Stimulated activated CD4-positive, alpha-beta T cell treated with anti-CD3 and anti-CD28 coated beads, Interleukin-2, amount 100 ng/mL, for 24 hours (primary cell): ENCODE results near the gene PRMT2.

Experiments
- DNase-seq, 2 donors: peaks; one replicate each; pipeline ENCODE4 v3.0.0-alpha.2; 2020

Gene PRMT2

DNA sequence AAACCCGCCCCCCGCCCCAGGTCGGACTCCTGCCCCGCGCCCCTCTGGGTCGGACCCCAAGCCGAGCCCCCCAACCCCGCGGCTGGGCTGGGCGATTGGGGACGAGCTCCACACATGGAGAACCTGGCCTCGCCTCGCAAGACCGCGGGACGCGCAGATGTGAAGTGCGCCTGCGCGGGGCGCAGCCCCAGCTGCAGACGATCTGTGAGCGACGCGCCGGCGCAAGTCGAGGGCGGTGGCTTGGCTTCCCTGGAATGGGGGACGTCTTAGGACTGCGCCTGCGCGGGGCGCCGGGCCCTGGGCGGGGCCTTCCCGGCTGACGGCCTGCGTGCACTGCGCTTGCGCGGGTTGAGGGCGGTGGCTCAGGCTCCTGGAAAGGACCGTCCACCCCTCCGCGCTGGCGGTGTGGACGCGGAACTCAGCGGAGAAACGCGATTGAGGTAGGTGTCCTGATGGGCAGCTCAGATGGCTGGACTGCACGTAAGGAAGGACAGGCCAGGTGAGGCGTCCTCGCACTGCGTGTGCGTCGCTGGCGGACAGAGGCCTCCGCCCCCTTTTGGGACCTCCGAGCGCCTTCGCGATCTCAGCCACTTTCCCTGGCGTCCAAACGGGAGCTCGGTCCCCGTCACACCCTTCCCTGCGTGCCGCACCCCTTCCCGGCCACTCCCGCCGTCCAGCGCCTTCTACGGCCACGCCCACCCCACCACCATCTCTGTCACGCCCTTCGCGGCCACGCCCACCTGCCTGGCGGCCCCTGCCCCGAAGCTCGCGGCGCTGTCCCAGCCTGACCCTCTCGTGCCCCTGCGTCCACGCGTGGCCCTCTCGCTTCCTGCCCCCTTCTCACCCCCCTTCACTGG lies at the start of gene PRMT2:
TSS of gene PRMT2 (plus strand) at position 351 of the 857 bp plus-strand sequence. CDS start 1,278 bp downstream, outside the sequence.
- DNase-seq = peak; percentile 96 to 97

- no peak for DNase-seq
These were observed 41.2 kb upstream of the PRMT2 start for GRCh38 chr21:46594276-46594675.

- DNase-seq = no peak
These were observed 39.3 kb upstream of the PRMT2 start for GRCh38 chr21:46596201-46596600.

DNA sequence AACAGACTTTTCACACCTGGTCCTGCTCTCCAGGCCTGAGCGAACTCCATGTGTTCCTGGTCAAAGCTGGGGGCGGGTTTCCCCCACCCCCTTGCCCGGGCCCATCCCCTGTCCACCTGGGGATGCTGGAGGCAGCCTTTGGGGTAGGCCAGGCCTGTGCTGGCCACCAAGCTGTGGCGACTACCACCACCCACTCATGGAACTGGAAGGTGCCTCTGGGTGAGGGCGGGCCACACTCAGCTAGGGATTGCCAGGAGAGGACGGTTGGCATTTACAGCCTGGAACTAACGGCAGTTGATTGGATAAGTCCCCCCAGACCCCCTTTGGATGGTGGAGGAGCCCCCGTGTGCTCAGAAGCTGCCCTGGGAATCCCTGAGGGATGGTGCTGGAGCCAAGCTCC lies 38.4 kb upstream of the PRMT2 start:
- DNase-seq = no peak

DNA sequence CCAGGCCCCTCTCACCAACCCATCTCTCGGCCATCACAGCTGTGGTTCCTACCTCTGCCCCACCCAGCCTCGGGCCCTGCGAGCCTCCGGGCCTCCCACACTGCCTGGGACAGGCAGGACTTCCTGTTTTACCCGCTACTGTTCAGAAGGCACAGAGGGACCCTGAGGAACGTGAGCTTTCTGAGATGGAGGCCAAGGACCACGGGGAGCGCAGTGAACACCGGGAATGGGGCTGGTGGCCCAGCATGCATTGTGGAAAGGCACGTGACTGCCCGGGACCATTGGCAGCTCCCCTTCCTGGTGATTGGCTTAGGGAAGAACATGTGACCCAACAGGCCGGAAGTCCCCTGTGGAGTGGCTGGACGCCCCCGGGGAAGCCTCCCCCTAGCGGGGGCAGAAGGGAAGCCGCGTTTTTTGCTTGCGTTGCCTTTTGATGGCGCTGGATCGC lies 37.6 kb upstream of the PRMT2 start:
- DNase-seq = no peak

GRCh38 chr21:46598581-46599572 lies 36.6 kb upstream of the PRMT2 start:
- no peak for DNase-seq

- no peak for DNase-seq
These were observed 35.2 kb upstream of the PRMT2 start for GRCh38 chr21:46600305-46600704.

- DNase-seq = no peak
These were observed 34.5 kb upstream of the PRMT2 start for GRCh38 chr21:46600978-46601377.

DNA sequence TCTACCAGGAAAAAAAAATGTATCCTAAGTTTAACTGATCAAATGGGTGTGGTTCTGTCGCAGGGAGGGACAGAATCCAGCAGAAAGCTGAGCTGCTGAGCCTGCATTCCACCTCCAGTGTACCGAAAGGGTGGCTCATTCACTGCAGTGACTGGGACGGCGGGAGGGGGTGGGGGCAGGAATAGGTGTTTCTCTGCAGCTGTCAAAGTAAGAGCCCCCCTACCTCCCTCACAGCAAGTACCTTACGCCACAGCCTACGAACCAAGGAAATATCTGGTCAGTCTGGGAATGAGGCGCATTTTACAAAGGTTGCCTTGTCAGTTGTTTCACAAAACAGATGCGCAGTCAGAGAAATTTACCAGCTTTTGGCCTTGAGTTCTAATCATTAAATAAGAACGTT lies 32.2 kb upstream of the PRMT2 start:
- DNase-seq = no peak

GRCh38 chr21:46604329-46604974 lies 31.0 kb upstream of the PRMT2 start:
- DNase-seq = no peak

- DNase-seq = no peak
These were observed 30.3 kb upstream of the PRMT2 start, which contains the start of gene S100B for GRCh38 chr21:46604975-46605766. S100B (minus strand) TSS chr21:46605082; CDS start chr21:46602415, 2,667 bp downstream.

GRCh38 chr21:46605767-46606426 lies 29.6 kb upstream of the PRMT2 start:
- peak; percentile 25 to 39 for DNase-seq

GRCh38 chr21:46606427-46606813 lies 29.1 kb upstream of the PRMT2 start:
- no peak for DNase-seq

DNA sequence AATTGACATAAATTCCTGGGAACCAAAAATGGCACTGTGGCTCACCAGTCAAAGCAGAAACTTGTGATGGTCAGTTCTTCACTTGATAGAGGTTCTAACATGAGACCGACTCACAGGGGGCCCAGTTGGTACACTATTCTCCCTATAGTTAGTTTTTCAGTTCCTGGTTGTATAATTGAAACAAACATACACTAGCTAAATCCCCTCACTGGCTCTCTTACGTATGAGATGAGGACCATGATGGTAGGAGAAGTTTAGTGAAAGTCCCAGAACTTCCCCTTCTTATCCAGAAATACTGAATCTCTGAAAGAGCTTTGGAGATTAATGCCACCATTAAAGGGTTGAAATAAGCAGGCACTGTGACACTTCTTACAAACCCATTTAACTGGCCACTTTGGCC lies 27.8 kb upstream of the PRMT2 start:
- no peak for DNase-seq

GRCh38 chr21:46608672-46609111 lies 26.8 kb upstream of the PRMT2 start:
- DNase-seq = no peak

DNA sequence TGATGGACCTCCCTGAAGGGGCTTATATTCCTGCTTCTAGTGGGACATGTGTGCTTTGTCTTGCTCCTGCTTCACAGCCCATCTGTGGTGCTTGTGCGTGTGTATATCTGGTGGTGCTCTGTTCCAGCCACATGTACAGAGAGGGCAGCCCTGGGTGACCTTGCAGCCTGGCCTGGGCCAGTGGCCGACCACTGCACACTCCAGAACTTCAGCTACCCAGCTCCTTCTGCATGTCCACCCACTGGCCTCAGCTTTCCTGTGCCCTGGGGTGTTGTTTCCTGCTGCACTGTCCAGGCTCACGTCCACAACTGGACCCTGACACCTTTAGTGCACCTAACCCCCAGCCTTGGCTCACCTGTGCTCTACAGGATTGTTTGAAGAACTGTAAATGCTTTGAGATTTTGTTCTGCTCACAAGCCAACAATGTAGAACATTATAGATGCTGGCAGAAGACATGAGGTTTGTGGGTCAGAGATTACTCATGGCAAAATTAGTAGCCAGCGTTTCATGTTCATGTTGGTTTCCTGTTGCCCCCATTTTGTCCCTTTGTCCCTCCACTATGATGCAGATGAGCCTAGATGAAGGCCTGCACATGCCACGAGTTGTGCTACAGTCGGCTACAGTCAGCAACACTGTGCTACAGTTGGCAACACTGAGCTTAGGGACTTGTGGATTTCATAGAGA lies 25.3 kb upstream of the PRMT2 start:
- DNase-seq = no peak

GRCh38 chr21:46613391-46613790 lies 22.1 kb upstream of the PRMT2 start:
- no peak for DNase-seq

GRCh38 chr21:46616050-46616449 lies 19.4 kb upstream of the PRMT2 start:
- DNase-seq = no peak

DNA sequence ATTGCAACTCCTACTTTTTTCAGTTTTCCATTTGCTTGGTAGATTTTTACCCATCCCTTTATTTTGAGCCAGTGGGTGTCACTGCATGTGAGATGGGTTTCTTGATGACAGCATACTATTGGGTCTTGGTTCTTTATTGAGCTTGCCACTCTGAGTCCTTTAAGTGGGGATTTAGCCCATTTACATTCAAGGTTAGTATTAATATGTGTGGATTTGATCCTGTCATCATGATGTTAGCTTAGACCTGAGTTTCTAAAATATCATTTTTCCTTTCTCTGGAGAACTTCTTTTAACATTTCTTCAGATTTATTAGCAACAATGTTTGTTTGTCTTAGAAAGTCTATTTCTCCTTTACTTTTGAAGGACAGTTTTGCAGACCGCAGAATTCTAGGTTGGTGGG lies 18.8 kb upstream of the PRMT2 start:
- no peak for DNase-seq

DNA sequence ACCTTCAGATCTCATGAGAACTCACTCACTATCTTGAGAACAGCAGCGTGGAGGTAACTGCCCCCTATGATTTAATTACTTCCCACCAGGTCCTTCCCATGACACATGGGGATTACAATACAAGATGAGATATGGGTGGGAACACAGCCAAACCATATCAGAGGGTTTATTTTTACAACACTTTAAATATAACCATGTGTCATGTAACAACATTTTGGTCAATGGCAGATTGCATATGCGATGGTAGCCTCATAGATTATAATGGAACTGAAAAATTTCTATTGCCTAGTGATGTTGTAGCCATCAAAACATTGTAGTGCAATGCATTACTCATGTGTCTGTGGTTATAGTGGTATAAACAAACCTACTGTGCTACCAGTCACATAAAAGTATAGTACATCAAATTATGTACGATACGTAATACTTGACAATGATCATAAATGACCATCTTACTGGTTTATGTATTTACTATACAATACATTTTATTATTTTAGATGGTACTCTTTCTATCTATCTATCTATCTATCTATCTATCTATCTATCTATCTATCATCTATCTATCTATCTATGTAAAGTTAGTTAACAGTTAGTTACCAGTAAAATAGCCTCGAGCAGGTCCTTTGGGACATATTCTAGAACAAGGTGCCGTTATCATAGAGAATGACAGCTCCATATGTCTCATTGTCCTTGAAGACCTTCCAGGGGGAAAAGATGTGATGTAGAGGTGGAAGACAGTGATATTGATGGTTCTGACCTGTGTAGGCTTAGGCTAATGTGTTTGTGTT lies 18.0 kb upstream of the PRMT2 start:
- DNase-seq = no peak
